Measurements from ENCODE around the gene GPR35. TPM values are rescaled to one million over a fixed set of nuclear protein-coding genes. Genes with fewer than 3 reads are reported as not detected.

GPR35 gene
- total RNA-seq, 1 experiment from 2014 or later, result 21.3 TPM

- H3K27me3 Mint-ChIP-seq (ENCODE audit: insufficient read depth, unreplicated experiment), result peaks cover 6% of the 10 kb centered on the region
Observed at GRCh38 chr2:240643093-240643810, 18.0 kb downstream of the GPR35 start.

GRCh38 chr2:240643811-240644150 lies 18.5 kb downstream of the GPR35 start:
- Histone ChIP-seq H3K36me3 (ENCODE audit: control insufficient read depth, insufficient read depth, low read length) (no peaks in the 10 kb centered on the region), H3K27me3 (replicated peaks; ENCODE audit: control insufficient read depth, insufficient read depth, low read length) (no peaks in the 10 kb centered on the region), H3K4me3 (ENCODE audit: low read depth, low read length) (no peak overlapping the region), H3K9me3 (no peaks in the 10 kb centered on the region), H3K4me1 (no peaks in the 10 kb centered on the region)
- H3K27ac Mint-ChIP-seq (ENCODE audit: unreplicated experiment), result no peak overlapping the region
- H3K36me3 Mint-ChIP-seq (ENCODE audit: insufficient read depth, unreplicated experiment), result no peaks in the 10 kb centered on the region
- intact Hi-C loops (cut with micrococcal nuclease; ENCODE audit: unreplicated experiment), result loop anchor here (10.0 kb wide), 1 partner anchor 61 kb away; no protein-coding TSS in a partner anchor
- no peaks in the 10 kb centered on the region for H3K4me1 Mint-ChIP-seq (ENCODE audit: low read depth, unreplicated experiment)
- ChIA-PET CTCF (no interaction called here), POLR2A (no interaction called here)
- no peak for TF ChIP-seq CTCF (IDR thresholded peaks at IDR 0.05; ENCODE audit: insufficient read depth in 1 of 2, low read depth in 1 of 2, low read length in 1 of 2, severe bottlenecking in 1 of 2, unreplicated experiment in 1 of 2)
- no peaks in the 10 kb centered on the region for H3K9me3 Mint-ChIP-seq (ENCODE audit: unreplicated experiment)
- no peak for DNase-seq
- H3K4me3 Mint-ChIP-seq (ENCODE audit: unreplicated experiment), result no peak overlapping the region
- peaks cover 6% of the 10 kb centered on the region for H3K27me3 Mint-ChIP-seq (ENCODE audit: insufficient read depth, unreplicated experiment)
- BruUV-seq (replicated peaks), result no TSS peak

More at GRCh38 chr2:240643093-240643810, 18.0 kb downstream of the GPR35 start:
- POLR2A ChIA-PET, result no interaction called here
- CTCF ChIA-PET, result no interaction called here
- Histone ChIP-seq H3K36me3 (ENCODE audit: control insufficient read depth, insufficient read depth, low read length) (no peaks in the 10 kb centered on the region), H3K9me3 (no peaks in the 10 kb centered on the region), H3K27me3 (replicated peaks; ENCODE audit: control insufficient read depth, insufficient read depth, low read length) (no peaks in the 10 kb centered on the region), H3K4me1 (no peaks in the 10 kb centered on the region), H3K4me3 (ENCODE audit: low read depth, low read length) (no peak overlapping the region)
- no peak overlapping the region for H3K4me3 Mint-ChIP-seq (ENCODE audit: unreplicated experiment)
- no TSS peak for BruUV-seq (replicated peaks)
- no peaks in the 10 kb centered on the region for H3K9me3 Mint-ChIP-seq (ENCODE audit: unreplicated experiment)
- no peaks in the 10 kb centered on the region for H3K36me3 Mint-ChIP-seq (ENCODE audit: insufficient read depth, unreplicated experiment)
- DNase-seq, result no peak
- H3K4me1 Mint-ChIP-seq (ENCODE audit: low read depth, unreplicated experiment), result no peaks in the 10 kb centered on the region
- intact Hi-C loops (cut with micrococcal nuclease; ENCODE audit: unreplicated experiment), result loop anchor here (10.0 kb wide), 1 partner anchor 62 kb away; no protein-coding TSS in a partner anchor
- H3K27ac Mint-ChIP-seq (ENCODE audit: unreplicated experiment), result no peak overlapping the region
- no peak for TF ChIP-seq CTCF (IDR thresholded peaks at IDR 0.05; ENCODE audit: insufficient read depth in 1 of 2, low read depth in 1 of 2, low read length in 1 of 2, severe bottlenecking in 1 of 2, unreplicated experiment in 1 of 2)

- H3K4me1 Mint-ChIP-seq (ENCODE audit: low read depth, unreplicated experiment), result no peaks in the 10 kb centered on the region
- intact Hi-C loops (cut with micrococcal nuclease; ENCODE audit: unreplicated experiment), result loop anchor here (10.0 kb wide), 1 partner anchor 61 kb away; no protein-coding TSS in a partner anchor
- no TSS peak for BruUV-seq (replicated peaks)
- POLR2A ChIA-PET, result no interaction called here
- Histone ChIP-seq H3K36me3 (ENCODE audit: control insufficient read depth, insufficient read depth, low read length) (no peaks in the 10 kb centered on the region), H3K4me1 (no peaks in the 10 kb centered on the region), H3K4me3 (ENCODE audit: low read depth, low read length) (no peak overlapping the region), H3K9me3 (no peaks in the 10 kb centered on the region), H3K27me3 (replicated peaks; ENCODE audit: control insufficient read depth, insufficient read depth, low read length) (no peaks in the 10 kb centered on the region)
- H3K4me3 Mint-ChIP-seq (ENCODE audit: unreplicated experiment), result no peak overlapping the region
- peaks cover 6% of the 10 kb centered on the region for H3K27me3 Mint-ChIP-seq (ENCODE audit: insufficient read depth, unreplicated experiment)
- no peaks in the 10 kb centered on the region for H3K36me3 Mint-ChIP-seq (ENCODE audit: insufficient read depth, unreplicated experiment)
- no peak for TF ChIP-seq CTCF (IDR thresholded peaks at IDR 0.05; ENCODE audit: insufficient read depth in 1 of 2, low read depth in 1 of 2, low read length in 1 of 2, severe bottlenecking in 1 of 2, unreplicated experiment in 1 of 2)
- H3K9me3 Mint-ChIP-seq (ENCODE audit: unreplicated experiment), result no peaks in the 10 kb centered on the region
- no peak overlapping the region for H3K27ac Mint-ChIP-seq (ENCODE audit: unreplicated experiment)
- CTCF ChIA-PET, result no interaction called here
- DNase-seq, result no peak
Observed at GRCh38 chr2:240644171-240644651, 18.9 kb downstream of the GPR35 start.

All from Caco-2 (cell line).